Measurements from ENCODE around the gene F8A3. TPM values are rescaled to one million over a fixed set of nuclear protein-coding genes. Genes with fewer than 3 reads are reported as not detected.

Gene F8A3
- total RNA-seq, 4 donors from 2014 or later: 0.59 to 8.2 (median 2.6) TPM; not detected in 1

DNA sequence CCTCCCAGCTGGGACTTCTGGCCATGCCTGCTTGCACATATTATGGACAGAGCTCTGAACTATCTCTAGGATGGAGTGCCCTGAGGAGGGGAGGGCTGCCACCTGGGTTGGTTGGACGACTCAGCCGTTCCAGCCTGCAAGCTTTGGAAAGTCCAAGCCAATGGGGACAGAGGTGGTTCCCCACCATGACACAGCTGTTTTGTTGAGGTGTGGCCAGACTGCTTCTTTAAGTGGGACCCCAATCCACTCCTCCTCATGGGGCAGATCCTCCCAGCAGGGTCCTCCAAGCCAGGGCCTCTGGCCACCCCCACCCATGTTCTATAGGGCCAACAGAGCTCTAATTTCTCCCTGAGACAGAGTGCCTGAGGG lies 22.7 kb downstream of the F8A3 start:
- intact Hi-C loops (cut with DNase I; ENCODE audit: low total_unique reads): no loop called here
- no peaks in the 10 kb centered on the region for H3K36me3 ChIP-seq
- no peak for TF ChIP-seq CTCF (IDR thresholded peaks at IDR 0.05)
- no peak for TF ChIP-seq POLR2A (IDR thresholded peaks at IDR 0.05)
- no peaks in the 10 kb centered on the region for H3K4me1 ChIP-seq
- no peaks in the 10 kb centered on the region for H3K27me3 ChIP-seq
- no peak overlapping the region for H3K4me3 ChIP-seq
- DNase-seq: no peak
- H3K9me3 ChIP-seq: no peaks in the 10 kb centered on the region
- H3K27ac ChIP-seq: no peak overlapping the region

GRCh38 chrX:155434906-155435743 lies 23.3 kb downstream of the F8A3 start:
- no peak overlapping the region for H3K4me3 ChIP-seq
- H3K27ac ChIP-seq: no peak overlapping the region
- no peaks in the 10 kb centered on the region for H3K9me3 ChIP-seq
- TF ChIP-seq CTCF (IDR thresholded peaks at IDR 0.05) (no peak), POLR2A (IDR thresholded peaks at IDR 0.05) (no peak)
- no peaks in the 10 kb centered on the region for H3K4me1 ChIP-seq
- peak in 1 of 2 donors; percentile 19 for DNase-seq
- no peaks in the 10 kb centered on the region for H3K36me3 ChIP-seq
- intact Hi-C loops (cut with DNase I; ENCODE audit: low total_unique reads): no loop called here
- no peaks in the 10 kb centered on the region for H3K27me3 ChIP-seq

GRCh38 chrX:155417769-155418168 lies 40.7 kb downstream of the F8A3 start:
- Histone ChIP-seq H3K4me3 (no peak overlapping the region), H3K4me1 (no peaks in the 10 kb centered on the region), H3K9me3 (no peaks in the 10 kb centered on the region), H3K27me3 (no peaks in the 10 kb centered on the region), H3K27ac (no peak overlapping the region), H3K36me3 (no peaks in the 10 kb centered on the region)
- TF ChIP-seq CTCF (IDR thresholded peaks at IDR 0.05): no peak
- no peak for TF ChIP-seq POLR2A (IDR thresholded peaks at IDR 0.05)
- intact Hi-C loops (cut with DNase I; ENCODE audit: low total_unique reads): no loop called here
- DNase-seq: no peak

Small RNAs within 50 kb of the gene (microRNA-seq; reads per million reads assigned to microRNA genes)
- gene MIR1184-3 (ENCODE audit: borderline microRNAs expressed, borderline replicate concordance): not detected

Small RNAs within 50 kb of the gene (small RNA-seq; reads per million reads assigned to genes)
- not detected for gene MIR1184-3

Other genes with a start within 250 kb of the F8A3 start
- gene VBP1, start 242.2 kb downstream of the F8A3 start, total RNA-seq: 10 to 100 TPM; 27.4 to 83.6 (median 39.4) TPM
- gene RAB39B, start 194.1 kb downstream of the F8A3 start, total RNA-seq: 1 to 10 TPM in 1 of 4 donors, under 1 TPM in 1, not detected in 2; 0.24 to 3.5 TPM
- 10 to 100 TPM; 15.3 to 36.8 (median 21.0) TPM for gene CLIC2, start 124.0 kb downstream of the F8A3 start, total RNA-seq
- gene F8A2, start 76.5 kb downstream of the F8A3 start, total RNA-seq: not detected
- gene SPRY3, start 154.0 kb upstream of the F8A3 start, total RNA-seq: 1 to 10 TPM in 3 of 4 donors, under 1 TPM in 1; 0.51 to 2.6 (median 1.8) TPM
- 10 to 100 TPM in 3 of 4 donors, 1 to 10 TPM in 1; 2.4 to 42.0 (median 20.2) TPM for gene TMLHE, start 154.3 kb upstream of the F8A3 start, total RNA-seq